HT-29 (cell line): Measurements from ENCODE around the gene STEAP1. TPM values are rescaled to one million over a fixed set of nuclear protein-coding genes. Genes with fewer than 3 reads are reported as not detected.
"Not testable (repeated sequence)": the region's sequence is repeated elsewhere in the genome, so short reads cannot be mapped to it uniquely, and the experiment has no call there.

Experiments used
- DNase-seq: peaks from one replicate; pipeline ENCODE4 v3.0.0-alpha.2; 2015; ENCODE audit warnings: low spot score
- total RNA-seq: library from RNA; depleted of rRNA; stranded (reverse); fragments of >200 nt; shearing (Covaris generic); gene quantifications from 2 replicates; pipeline ENCODE4 v1.2.3, GENCODE V29; 2014; rRNA removed

Gene STEAP1
- 3.4 and 5.9 TPM in 2 replicates for total RNA-seq

- DNase-seq, result peak; percentile 96
Measured at GRCh38 chr7:90153943-90154771, at the start of gene STEAP1. TSS of gene STEAP1 (plus strand) at chr7:90154469. CDS start at chr7:90159789, 5,320 bp downstream.

- DNase-seq, result not testable (repeated sequence)
Measured at GRCh38 chr7:90114972-90115371, 39.3 kb upstream of the STEAP1 start.

- DNase-seq, result not testable (repeated sequence)
Measured at GRCh38 chr7:90118551-90119177, 35.6 kb upstream of the STEAP1 start.

- DNase-seq, result no peak
Measured at GRCh38 chr7:90119178-90119971, 34.9 kb upstream of the STEAP1 start.

GRCh38 chr7:90120205-90120604, 34.1 kb upstream of the STEAP1 start:
- DNase-seq, result not testable (repeated sequence)

GRCh38 chr7:90131746-90132145, 22.5 kb upstream of the STEAP1 start:
- DNase-seq, result not testable (repeated sequence)

- not testable (repeated sequence) for DNase-seq
Measured at GRCh38 chr7:90147079-90147960, 6.9 kb upstream of the STEAP1 start.

GRCh38 chr7:90149428-90149827, 4.8 kb upstream of the STEAP1 start:
- DNase-seq, result peak; percentile 46

- not testable (repeated sequence) for DNase-seq
Measured at GRCh38 chr7:90151884-90152283, 2.4 kb upstream of the STEAP1 start.

GRCh38 chr7:90152642-90153253, 1.5 kb upstream of the STEAP1 start:
- DNase-seq, result peak; percentile 83

GRCh38 chr7:90155206-90155605, 937 bp downstream of the STEAP1 start:
- DNase-seq, result no peak

GRCh38 chr7:90157331-90157730, 3.1 kb downstream of the STEAP1 start:
- not testable (repeated sequence) for DNase-seq

- not testable (repeated sequence) for DNase-seq
Measured at GRCh38 chr7:90157761-90158350, 3.6 kb downstream of the STEAP1 start.

GRCh38 chr7:90163534-90163933, 9.3 kb downstream of the STEAP1 start:
- DNase-seq, result no peak

- peak; percentile 44 for DNase-seq
Measured at GRCh38 chr7:90165724-90166123, 11.5 kb downstream of the STEAP1 start.

- DNase-seq, result no peak
Measured at GRCh38 chr7:90166153-90166552, 11.9 kb downstream of the STEAP1 start.

GRCh38 chr7:90167361-90167760, 13.1 kb downstream of the STEAP1 start:
- DNase-seq, result no peak

- DNase-seq, result no peak
Measured at GRCh38 chr7:90169891-90170290, 15.6 kb downstream of the STEAP1 start.

GRCh38 chr7:90172121-90172520, 17.9 kb downstream of the STEAP1 start:
- no peak for DNase-seq

- DNase-seq, result peak; percentile 27
Measured at GRCh38 chr7:90172624-90173023, 18.4 kb downstream of the STEAP1 start.
